ENCODE results near the gene MEF2C.
A peak's percentile ranks its signal among the peaks of the same experiment; 100 is the strongest.
"Not testable (repeated sequence)": the region's sequence is repeated elsewhere in the genome, so short reads cannot be mapped to it uniquely, and the experiment has no call there.

MEF2C gene

DNA sequence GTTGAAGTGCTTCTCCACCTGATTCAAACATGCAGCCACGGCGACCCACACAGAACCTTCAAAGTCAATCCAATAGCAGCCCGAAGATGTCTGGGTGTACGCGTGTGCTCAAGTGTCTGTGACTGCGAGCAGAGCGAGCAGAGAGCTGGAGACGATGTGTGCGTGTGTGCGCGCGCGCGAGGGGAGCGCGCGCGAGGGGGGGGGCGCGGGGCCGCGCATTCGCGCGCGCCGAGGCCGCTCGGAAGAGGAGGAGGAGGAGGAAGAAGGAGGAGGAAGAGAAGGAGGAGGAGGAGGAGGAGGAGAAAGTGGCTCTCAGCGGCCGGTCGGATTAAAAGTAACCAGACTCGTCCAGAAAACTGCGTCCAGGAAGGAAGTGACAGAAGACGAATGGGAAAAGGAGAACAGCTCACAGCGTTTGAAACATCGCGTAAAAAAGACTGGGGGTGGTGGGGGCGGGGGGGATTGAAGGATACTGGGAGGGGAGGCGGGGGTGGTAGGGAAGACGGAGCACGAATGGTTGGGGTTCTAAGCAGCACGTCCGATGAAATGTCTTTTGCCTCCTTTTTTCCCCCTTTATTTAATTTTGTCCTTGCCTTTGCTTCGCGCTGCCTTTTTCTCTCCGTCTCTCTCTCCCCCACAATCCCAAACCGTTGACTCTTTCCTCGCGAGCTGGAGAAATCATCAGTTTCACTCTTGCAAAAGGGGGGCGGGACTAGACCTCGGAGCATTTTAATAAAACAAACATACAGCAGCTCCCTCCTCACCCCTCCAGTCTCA is at the start of gene MEF2C:
Gene MEF2C, minus strand, starts transcription at position 126 of the 777 bp plus-strand sequence. CDS start 59,396 bp downstream, outside the sequence.
- peak; percentile 63 to 73 for DNase-seq

DNA sequence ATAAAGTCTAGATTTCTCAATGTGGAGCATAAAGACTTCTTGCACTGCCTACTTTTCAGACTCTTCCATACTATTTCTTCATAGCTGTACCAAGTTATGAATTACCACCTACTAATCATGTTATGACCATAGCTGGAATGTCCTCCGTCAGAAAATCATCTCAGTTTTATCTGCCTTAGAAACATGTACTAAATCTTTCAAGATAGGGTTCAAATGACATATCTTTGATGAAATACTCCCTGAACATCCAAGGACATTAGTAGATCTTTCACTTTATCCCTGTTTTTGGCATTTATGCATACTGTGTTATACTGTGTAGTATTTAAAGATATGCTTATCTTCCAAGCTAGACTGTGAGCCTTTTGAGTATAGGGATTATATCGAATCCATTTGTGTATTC is 49.6 kb upstream of the MEF2C start:
- DNase-seq, result no peak

DNA sequence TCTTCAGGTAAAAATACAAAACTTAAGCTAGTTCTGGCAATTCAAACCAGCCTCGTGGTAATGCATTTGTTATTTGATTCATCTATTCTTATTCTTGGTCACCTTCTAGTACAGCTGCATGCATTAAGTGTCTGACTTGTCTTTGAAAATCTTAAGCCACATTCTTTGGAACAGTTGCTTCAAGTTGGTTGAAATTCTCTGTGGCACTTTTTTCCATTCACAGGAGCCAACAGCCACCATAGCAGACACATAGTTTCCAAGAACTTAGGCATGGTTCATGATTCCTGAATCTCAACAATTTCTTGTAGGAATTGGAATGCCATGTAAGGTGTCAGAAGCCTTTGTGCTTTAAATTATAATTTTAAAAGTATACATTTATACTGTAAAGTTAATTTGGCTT is 47.4 kb upstream of the MEF2C start:
- DNase-seq, result no peak

DNA sequence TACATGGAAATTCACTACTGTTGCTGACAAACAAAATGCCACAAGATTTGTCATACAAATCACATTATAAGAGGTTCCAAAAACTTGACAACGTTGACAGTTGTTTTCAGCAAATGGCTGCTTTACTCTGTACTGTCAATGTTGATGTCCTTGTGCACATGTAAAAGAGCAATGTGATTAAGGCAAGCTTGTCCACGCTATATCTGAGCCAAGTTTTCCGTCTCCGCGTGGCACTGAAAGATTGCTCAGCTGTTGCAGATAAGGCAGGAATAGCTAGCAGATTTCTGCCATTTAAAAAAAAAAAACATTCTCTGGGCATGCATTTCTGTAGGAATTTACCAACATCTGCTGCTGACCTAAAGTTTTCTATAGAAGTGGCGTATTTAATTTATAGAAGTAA is 46.4 kb upstream of the MEF2C start:
- no peak for DNase-seq

DNA sequence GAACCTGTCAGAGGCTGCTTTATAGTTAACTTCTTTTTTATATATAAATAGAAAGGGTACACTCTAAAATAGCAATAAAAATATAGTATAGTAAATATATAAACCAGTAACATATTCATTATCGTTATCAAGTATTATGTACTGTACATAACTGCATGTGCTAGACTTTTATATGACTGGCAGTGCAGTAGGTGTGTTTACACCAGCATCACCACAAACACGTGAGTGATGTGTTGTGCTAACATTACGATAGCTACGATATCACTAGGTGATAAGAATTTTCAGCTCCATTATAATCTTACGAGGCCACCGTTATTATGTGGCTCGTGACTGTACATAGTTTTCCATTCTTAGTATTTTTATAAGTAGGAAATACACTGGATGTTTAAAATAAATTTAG is 43.8 kb upstream of the MEF2C start:
- no peak for DNase-seq

DNA sequence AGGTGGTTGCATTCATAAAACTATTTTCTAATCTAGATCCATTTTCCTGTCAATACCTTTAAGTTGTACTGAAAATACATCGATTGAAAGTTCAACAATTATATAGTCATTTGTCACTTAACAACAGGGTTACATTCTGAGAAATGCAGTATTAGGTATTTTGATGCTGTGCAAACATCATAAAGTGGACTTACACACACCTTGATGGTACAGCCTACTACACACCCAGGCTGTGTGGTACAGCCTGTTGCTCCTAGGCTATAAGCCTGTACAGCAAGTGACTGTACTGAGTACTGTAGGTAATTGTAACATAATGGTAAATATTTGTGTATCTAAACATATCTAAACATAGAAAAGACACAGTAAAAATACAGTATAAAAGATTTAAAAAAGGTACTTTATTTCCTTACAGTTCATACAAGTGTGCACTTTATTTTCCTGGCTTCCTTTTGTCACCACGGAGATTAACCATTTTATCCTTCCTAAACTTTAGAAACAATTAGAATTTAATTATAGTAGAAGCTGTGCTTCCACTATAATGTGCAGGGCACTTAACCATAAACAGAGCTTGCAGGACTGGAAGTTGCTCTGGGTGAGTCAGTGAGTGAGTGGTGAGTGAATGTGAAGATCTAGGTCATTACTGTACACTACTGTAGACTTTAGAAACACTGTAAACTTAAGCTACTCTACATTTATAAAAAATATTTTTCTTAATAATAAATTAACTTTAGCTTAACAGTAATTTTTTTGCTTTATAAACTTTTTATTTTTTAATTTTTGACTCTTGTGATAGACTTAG is 42.9 kb upstream of the MEF2C start:
- DNase-seq, result no peak

DNA sequence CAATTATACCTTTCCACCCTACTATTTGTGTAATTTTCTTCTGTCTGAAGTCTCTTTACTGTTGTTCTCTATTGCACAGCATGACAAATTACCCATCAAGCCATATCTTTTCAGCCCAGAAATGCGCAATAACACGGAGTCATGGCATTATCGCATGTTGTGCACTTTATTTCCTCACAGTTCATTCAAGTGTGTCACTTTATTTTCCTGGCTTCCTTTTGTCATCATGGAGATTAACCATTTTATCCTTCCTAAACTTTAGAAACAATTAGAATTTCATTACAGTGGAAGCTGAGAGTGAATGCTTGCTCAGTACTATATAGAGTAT is 41.3 kb upstream of the MEF2C start:
- no peak for DNase-seq

DNA sequence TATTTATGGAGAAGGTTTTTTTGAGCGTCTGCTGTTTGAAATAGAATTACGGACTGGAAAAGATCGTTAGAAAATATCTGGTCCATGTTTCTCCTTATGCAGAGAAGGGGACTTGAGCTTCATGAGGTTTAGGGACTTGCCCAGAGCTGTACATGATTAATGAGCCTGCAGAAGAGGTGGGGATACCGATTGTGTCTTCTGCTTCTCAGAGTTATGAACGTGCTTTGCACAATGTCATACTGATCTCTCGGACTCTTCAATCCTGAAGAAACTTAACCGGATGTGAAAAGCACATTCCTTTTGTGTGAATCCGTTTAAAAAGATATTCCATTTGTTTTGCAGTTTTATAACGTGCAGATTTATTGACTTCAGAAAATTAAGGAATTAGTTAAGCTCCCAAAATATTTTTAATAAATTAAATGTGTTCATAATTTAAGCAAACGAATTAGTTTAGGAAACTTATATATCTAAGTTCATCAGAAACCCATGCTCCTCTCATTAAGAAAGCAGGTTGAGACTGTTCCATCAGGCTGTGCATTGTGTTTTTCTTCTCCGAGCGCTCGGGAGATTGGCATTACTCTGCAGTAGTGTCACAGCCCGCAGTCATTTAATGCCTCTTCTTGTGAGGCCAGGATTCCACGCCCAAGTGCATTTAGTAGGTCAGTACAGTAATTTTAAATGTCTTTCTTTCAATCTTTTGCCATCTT is 40.8 kb upstream of the MEF2C start:
- no peak for DNase-seq

DNA sequence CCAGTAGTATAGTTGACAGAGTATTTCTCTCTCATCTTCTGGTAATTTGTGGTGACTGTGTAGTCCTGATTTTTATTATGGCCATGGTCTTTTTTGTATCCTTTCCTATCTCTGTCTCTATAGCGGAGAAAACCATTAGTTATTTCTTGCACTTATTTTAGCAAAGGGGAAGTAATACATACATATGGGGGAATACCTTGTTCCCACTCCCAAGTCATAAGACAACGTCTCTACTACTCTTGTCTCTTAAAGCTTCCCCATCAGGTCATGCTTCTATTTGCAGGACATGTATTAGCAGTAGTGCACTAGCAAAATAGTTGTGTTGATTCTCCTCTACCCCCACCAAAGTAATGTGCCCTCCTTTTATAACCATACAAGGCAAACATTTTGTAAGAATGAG is 29.8 kb upstream of the MEF2C start:
- DNase-seq, result not testable (repeated sequence)

DNA sequence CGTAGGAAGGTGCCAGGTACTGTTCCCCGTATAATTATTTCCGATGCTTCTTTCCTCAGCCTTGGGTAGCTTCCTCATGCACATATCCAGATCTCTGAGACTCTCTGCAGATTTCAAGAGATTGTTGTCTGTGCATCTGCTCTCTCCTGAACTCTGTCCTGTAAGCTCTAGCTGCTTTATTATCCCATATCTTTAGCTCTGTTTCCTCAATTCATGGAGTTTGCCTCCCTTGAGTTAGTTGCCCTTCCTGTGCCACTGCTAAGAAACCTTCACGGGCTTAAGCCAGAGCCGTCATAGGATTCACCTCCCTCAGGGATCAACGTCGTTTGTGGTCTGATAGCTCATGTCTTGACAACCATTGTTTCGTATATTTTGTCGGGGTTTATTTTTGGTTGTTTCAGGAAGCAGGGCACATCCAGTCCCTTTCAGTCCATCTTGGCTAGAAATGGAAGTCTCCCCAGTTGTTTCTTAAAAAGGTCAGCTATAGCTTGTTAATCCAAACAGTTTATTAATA is 28.1 kb upstream of the MEF2C start:
- DNase-seq, result not testable (repeated sequence)

DNA sequence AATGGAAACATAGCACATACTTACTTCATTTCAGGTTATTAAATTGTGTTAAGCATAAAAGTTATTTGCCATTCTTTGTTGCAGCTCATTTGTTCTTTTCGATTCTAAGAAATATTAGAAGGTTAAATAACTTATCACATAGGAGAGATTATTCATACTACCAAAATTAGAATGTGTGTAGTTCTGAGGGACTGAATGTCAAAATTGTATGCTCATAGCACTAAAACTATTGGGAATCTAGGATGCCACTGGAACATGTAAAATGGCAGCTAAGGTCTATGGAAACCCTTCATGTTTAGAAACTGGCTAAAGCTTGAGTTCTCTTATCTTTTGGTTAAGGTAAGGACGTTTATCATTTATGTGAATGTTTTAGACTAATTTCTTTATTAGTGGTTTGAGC is 21.5 kb upstream of the MEF2C start:
- DNase-seq, result not testable (repeated sequence)

DNA sequence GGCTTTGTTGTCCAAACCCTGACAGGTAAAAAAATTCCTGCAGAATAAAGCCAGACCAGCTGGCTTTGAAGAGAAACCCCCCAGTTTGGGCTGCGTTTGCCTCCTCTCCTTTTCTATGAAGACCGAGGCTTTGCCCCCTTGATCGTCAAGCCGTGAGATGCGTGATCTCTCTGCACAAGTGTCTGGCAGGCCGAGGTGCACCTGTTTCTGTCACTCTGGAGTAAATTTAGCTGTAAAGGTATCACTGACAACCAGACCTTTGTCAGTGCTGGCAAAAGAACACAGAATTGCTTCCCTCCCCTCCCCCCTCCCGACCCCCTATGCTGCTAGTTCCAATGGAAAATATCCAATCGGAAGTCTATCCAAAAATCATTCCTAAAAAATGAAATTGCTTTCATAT is 21.0 kb upstream of the MEF2C start:
- not testable (repeated sequence) for DNase-seq

DNA sequence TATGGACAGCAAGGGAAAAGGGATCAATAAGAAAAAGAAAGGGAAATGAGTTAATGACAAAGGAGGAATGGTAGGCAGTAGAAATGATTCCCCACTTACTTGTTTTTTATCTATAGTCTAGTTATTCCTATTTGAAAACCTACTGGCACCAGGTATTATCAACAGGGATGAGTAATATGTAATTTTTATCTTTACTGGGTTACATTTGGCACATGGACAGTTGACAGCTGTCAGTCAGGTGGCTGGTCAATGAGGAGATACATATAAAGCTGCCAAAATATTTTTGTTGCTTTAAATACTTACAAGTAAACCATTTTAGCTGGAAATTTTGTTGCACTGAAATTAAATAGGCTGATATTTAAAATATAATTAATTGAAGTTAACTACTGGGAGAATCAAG is 18.1 kb upstream of the MEF2C start:
- not testable (repeated sequence) for DNase-seq

DNA sequence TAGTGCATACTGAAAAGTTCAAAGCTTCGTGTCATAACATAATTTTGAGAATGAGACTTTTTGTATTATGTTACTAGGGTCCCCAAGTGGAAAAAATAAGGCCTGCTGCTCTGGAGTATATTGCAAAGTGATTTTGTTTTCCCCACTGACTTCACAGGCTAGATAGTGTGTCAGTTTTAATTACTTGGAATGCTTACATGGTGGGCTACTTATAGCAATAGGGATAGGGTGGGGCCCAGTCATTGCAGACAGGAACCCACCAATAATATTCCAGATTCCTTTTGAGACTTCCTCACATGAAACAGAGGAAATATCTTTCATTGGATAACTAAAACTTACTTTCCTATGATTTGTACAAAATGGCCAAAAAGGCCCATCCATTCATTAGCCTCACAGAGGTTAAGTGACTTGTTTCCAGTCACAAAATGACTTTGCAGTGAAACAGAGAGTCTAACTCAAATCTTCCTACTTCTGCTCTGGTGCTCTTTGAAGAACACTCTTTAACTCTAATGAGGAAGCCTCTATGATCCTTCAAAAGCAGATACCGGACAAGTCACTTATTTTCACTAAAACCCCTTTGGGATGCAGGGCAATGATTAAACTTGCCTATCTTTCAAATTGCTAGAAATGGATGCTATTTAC is 16.2 kb upstream of the MEF2C start:
- no peak for DNase-seq

DNA sequence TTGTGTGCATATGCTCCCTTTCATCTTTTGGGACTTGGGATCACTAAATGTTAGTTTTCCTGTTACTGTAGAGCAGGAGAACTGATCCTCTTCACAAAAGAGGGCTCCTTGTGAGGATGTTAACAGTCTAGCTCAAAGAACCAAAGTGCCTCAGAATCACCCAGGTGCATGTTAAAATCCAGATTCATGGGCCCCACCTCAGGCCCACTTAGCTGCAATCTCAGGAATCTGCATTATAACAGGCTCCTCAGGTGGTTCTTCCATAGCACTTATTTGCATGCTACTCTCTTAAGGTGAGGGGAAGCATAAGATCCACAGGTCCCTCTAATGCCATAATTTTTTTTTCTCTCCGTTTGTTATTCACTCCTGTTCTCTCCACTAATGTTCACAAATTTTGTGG is 14.8 kb upstream of the MEF2C start:
- no peak for DNase-seq

DNA sequence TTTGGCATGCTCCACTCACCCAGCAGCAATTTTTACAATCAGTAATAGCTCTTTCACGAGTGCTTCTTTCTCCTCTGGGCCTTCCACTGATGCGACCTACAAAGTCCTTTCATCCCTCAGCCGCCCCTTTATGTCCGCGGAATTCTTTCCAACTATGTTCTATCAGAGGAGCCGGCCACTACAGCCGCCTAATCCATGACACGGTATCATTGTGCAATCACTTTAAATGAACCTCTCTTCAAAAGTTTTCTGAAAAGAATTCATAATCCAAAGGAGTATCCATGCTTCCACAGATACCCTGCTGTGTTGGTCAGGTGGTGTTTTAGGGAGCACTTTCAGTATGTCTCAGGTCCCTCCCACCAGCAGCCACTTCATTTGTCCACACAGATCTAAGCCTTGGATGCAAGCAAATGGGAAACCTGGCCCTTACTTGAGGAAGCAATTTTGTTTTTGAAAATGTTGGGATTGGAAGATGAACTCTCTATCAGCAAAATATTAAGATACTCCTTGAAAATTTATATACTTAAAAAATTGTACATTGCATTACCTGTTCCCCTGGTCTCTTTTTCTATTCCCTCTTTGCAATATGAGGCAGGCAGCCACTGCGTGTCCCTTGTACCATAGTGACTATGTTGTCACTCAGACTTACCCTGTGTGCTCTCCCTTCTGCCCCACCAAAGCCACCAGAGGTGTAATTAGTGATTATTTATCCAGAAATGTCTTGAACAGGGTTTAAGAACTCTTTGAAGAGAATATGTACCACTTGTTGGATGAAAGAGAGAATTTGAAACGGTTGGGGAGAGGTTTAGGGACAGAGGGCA is 12.9 kb upstream of the MEF2C start:
- DNase-seq, result no peak

DNA sequence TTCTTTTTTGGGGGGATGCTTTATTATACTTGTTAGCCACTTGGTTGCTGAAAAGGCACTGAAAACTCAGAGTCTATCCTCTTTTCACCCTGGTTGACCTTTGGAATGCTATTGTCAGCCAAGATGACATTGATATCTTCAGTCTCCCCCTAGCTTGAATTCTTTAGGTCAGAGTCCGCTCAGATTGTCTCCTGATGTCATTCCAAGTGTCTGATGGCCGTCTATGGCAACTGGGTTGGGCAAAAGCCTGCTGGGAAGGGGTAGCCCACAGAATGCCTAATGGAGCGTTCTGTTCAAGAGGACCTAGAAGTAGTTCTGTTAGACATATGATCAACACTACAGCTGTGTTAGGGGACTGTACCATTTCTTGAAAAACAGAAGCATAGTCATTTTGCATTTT is 9.7 kb upstream of the MEF2C start:
- no peak for DNase-seq

DNA sequence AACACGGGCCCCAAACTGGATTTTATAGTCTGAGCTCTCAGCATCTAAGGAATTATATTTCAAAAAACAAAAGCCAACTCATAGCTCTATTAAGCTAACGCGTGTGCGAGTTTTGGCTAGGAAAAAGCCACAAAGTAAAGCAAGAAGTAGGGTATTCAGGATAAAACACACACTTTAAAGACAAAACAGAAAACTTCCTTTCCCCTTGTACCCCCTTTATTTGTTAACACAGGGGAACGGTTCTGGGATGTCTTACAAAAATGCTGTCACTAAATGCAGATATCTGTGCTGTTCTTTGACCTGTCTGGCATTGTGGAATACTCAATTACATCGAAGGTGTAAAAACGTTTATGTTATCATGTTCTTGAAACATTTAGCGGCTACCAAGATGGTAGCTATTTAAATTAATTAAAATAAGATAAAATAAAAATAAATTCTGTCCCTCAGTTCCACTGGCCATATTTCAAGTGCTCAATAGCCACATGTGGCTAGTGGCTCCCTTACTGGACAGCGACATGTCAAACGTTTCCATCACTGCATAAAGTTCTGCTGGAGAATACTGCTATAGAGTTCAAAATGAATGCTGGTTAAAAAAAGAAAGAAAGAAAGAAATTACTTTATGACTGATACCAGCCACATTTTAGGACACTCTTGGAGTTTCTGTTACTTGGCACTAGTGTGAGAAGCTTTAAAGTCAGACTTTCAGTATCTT is 7.2 kb upstream of the MEF2C start:
- DNase-seq, result no peak

DNA sequence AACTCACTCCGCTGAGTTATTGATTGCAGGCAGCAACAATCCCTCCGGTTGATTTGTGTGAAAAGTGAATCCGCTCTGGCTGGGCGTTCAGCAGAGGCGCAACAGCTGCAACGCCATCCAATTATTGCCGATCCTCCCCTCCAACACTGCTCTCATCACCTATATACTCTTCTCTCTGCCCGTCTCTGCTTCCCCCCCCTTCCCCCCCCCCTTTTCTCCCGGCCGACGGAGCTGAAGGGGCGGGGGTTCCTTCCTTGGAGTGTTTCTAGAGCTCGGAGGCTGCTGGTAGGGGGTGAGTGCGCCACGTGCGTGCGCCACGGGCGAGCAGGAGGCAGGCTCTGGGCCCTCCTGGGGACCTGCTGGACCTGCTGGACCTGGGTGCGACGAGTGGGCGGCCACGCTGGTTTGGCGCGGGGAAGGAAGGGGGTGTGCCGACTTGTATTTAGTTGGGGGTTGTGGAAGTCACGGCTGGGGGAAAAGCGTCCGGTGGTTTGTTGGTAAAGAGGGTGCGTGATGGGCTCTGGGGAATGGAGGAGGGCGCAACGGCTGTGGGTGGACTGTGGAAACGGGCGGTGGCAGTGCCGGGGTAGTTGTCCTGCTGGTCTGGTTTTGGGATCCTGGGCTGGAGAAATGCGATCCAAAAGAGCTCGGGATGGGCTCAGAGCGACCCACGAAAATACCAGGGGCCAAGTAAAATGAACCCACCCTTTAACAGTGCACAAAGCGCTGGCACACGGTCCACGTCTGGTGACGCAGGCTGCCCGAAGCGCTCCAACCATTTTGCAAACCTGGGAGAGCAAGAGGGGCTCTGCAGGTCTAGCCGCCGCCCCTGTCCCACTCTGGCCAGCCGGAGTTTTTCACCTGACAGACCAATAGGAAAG is 6.4 kb upstream of the MEF2C start:
- peak in 1 of 2 donors; percentile 62 for DNase-seq

DNA sequence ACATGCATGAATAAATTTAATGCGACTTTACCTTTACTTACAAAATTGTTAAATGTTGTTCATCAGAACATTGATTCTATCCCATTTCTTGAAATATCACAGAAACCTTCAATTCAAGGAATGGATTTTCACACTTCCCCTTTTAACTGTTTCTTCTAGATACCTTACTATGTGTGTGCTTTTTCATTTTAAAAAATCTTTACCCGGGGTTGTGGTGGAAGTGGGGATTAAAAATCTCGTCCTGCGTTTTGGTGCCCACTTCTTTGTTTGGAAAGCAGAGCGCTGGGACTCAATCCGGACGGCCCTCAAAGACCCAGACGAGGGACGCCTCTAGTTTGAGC is 5.8 kb upstream of the MEF2C start:
- DNase-seq, result no peak

Data from hippocampal formation (tissue), 2 donors.